ENCODE data around the gene STAM2. TPM values are rescaled to one million over a fixed set of nuclear protein-coding genes. Genes with fewer than 3 reads are reported as not detected.
"Not testable (repeated sequence)": the region's sequence is repeated elsewhere in the genome, so short reads cannot be mapped to it uniquely, and the experiment has no call there.

STAM2 gene
- total RNA-seq, 1 experiment from 2014 or later: 16.0 TPM

DNA sequence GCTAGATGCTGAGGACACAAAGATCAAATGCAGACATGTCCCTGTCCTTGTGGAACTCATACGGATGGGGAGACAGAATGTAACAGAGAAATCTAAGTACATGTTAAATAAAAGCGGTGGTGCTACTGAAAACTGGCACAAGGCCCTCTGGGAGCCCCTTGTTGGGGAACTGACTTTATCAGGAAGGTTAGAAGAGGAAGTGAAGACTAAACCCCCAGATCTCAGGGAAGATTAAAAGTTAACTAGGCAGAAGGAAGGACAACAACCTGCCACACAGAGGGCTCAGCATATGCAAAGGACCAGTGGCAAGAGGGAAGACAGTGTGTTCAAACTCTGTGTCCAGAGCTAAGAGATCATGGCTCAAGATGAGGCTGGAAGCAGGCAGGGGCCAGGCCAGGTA, 81.5 kb downstream of the STAM2 start:
- ChIA-PET POLR2A (ENCODE audit: unreplicated experiment) (no interaction called here), CTCF (no interaction called here)
- H3K4me3 ChIP-seq: no peak overlapping the region
- H3K36me3 ChIP-seq (ENCODE audit: low read depth): no peaks in the 10 kb centered on the region
- intact Hi-C loops (cut with micrococcal nuclease; ENCODE audit: unreplicated experiment): no loop called here
- no peaks in the 10 kb centered on the region; the same call in 1 of the 2 replicates for H3K9me3 ChIP-seq (ENCODE audit: insufficient read depth, low read depth)
- no peaks in the 10 kb centered on the region for H3K4me1 ChIP-seq (replicated peaks; ENCODE audit: insufficient read depth)
- peaks cover 48% of the 10 kb centered on the region for H3K27me3 ChIP-seq (ENCODE audit: insufficient read depth, low read depth)
- no peaks in the 10 kb centered on the region for H3K9me2 ChIP-seq (ENCODE audit: insufficient read depth)
- no peak overlapping the region for H3K27ac ChIP-seq
- peaks cover 8% of the 10 kb centered on the region for H3F3A ChIP-seq (ENCODE audit: insufficient read depth, low read depth)
- no peak for TF ChIP-seq EZH2 (IDR thresholded peaks at IDR 0.05; ENCODE audit: low read depth)
- TF ChIP-seq, protein P1, sequence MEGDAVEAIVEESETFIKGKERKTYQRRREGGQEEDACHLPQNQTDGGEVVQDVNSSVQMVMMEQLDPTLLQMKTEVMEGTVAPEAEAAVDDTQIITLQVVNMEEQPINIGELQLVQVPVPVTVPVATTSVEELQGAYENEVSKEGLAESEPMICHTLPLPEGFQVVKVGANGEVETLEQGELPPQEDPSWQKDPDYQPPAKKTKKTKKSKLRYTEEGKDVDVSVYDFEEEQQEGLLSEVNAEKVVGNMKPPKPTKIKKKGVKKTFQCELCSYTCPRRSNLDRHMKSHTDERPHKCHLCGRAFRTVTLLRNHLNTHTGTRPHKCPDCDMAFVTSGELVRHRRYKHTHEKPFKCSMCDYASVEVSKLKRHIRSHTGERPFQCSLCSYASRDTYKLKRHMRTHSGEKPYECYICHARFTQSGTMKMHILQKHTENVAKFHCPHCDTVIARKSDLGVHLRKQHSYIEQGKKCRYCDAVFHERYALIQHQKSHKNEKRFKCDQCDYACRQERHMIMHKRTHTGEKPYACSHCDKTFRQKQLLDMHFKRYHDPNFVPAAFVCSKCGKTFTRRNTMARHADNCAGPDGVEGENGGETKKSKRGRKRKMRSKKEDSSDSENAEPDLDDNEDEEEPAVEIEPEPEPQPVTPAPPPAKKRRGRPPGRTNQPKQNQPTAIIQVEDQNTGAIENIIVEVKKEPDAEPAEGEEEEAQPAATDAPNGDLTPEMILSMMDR (conservative IDR thresholded peaks at IDR 0.05): no peak
- H3K4me2 ChIP-seq: no peak overlapping the region
- H2AFZ ChIP-seq: no peak overlapping the region
- H4K20me1 ChIP-seq (ENCODE audit: insufficient read depth): no peaks in the 10 kb centered on the region; the same call in 1 of the 2 replicates
- no peaks in the 10 kb centered on the region for H3K79me2 ChIP-seq (ENCODE audit: low read depth)
- no TSS peak for BruUV-seq (replicated peaks)
- no peak for DNase-seq

DNA sequence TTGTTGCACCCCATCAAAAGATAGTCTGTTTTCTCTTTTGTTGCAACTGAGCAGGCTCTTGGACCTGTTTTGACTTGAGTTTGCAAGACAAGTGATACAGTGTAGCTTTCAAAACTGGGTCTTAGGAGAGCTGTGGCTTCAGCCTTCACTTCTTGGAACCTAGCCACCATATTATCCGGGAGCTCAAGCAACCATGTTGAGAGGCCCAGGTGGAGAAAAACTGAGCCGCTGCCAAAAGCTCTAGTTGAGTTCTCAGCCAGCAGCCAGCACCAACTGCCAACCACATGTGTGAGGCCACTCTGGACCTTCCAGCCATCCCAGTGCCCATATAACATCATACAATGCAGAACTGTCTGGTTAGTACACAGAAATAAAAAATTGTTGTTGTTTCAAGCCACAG, 82.1 kb downstream of the STAM2 start:
- no peak overlapping the region for H3K4me3 ChIP-seq
- no peak for DNase-seq
- H3K79me2 ChIP-seq (ENCODE audit: low read depth): no peaks in the 10 kb centered on the region
- H3K27ac ChIP-seq: no peak overlapping the region
- H3K9me3 ChIP-seq (ENCODE audit: insufficient read depth, low read depth): no peaks in the 10 kb centered on the region; the same call in 1 of the 2 replicates
- no peak for TF ChIP-seq EZH2 (IDR thresholded peaks at IDR 0.05; ENCODE audit: low read depth)
- TF ChIP-seq, protein P1 (conservative IDR thresholded peaks at IDR 0.05): no peak
- no peaks in the 10 kb centered on the region for H3K4me1 ChIP-seq (replicated peaks; ENCODE audit: insufficient read depth)
- no peaks in the 10 kb centered on the region; the same call in 1 of the 2 replicates for H4K20me1 ChIP-seq (ENCODE audit: insufficient read depth)
- ChIA-PET CTCF (no interaction called here), POLR2A (ENCODE audit: unreplicated experiment) (no interaction called here)
- no TSS peak for BruUV-seq (replicated peaks)
- H3K36me3 ChIP-seq (ENCODE audit: low read depth): no peaks in the 10 kb centered on the region
- peaks cover 43% of the 10 kb centered on the region for H3K27me3 ChIP-seq (ENCODE audit: insufficient read depth, low read depth)
- no peaks in the 10 kb centered on the region for H3K9me2 ChIP-seq (ENCODE audit: insufficient read depth)
- intact Hi-C loops (cut with micrococcal nuclease; ENCODE audit: unreplicated experiment): no loop called here
- H2AFZ ChIP-seq: no peak overlapping the region
- no peak overlapping the region for H3K4me2 ChIP-seq
- H3F3A ChIP-seq (ENCODE audit: insufficient read depth, low read depth): peaks cover 8% of the 10 kb centered on the region

- ChIA-PET CTCF (no interaction called here), POLR2A (ENCODE audit: unreplicated experiment) (no interaction called here)
- no peak overlapping the region for H3K4me3 ChIP-seq
- H3K9me3 ChIP-seq (ENCODE audit: insufficient read depth, low read depth): no peaks in the 10 kb centered on the region; the same call in 1 of the 2 replicates
- no peak overlapping the region for H2AFZ ChIP-seq
- no peak for TF ChIP-seq EZH2 (IDR thresholded peaks at IDR 0.05; ENCODE audit: low read depth)
- TF ChIP-seq, protein P1 (conservative IDR thresholded peaks at IDR 0.05): no peak
- H3K27ac ChIP-seq: no peak overlapping the region
- no peaks in the 10 kb centered on the region; the same call in 1 of the 2 replicates for H4K20me1 ChIP-seq (ENCODE audit: insufficient read depth)
- H3K4me1 ChIP-seq (replicated peaks; ENCODE audit: insufficient read depth): no peaks in the 10 kb centered on the region
- no peak for DNase-seq
- H3K27me3 ChIP-seq (ENCODE audit: insufficient read depth, low read depth): peaks cover 31% of the 10 kb centered on the region
- no peak overlapping the region for H3K4me2 ChIP-seq
- no TSS peak for BruUV-seq (replicated peaks)
- H3K79me2 ChIP-seq (ENCODE audit: low read depth): no peaks in the 10 kb centered on the region
- no peaks in the 10 kb centered on the region for H3K36me3 ChIP-seq (ENCODE audit: low read depth)
- peaks cover 6% of the 10 kb centered on the region; the same call in 1 of the 2 replicates for H3F3A ChIP-seq (ENCODE audit: insufficient read depth, low read depth)
- intact Hi-C loops (cut with micrococcal nuclease; ENCODE audit: unreplicated experiment): no loop called here
- no peaks in the 10 kb centered on the region for H3K9me2 ChIP-seq (ENCODE audit: insufficient read depth)
Measured at GRCh38 chr2:152092095-152092494, 83.5 kb downstream of the STAM2 start.

DNA sequence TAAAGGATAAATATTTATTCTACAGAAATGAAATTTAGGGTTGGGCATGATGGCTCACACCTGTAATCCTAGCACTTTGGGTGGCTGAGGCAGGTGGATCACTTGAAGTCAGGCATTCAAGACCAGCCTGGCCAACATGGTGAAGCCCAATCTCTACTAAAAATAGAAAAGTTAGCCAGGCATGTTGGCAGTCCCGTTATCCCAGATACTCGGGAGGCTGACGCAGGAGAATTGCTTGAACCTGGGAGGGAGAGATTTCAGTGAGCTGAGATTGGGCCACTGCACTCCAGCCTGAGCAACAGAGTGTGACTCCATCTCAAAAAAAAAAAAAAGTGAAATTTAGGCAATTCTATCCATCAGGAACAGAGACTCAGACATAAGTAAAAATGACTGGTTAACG, 84.8 kb downstream of the STAM2 start:
- H4K20me1 ChIP-seq (ENCODE audit: insufficient read depth); H3K4me1 ChIP-seq (replicated peaks; ENCODE audit: insufficient read depth); POLR2A ChIA-PET (ENCODE audit: unreplicated experiment); H2AFZ ChIP-seq; CTCF ChIA-PET; H3K4me2 ChIP-seq; H3K9me3 ChIP-seq (ENCODE audit: insufficient read depth, low read depth); H3K79me2 ChIP-seq (ENCODE audit: low read depth); H3K9me2 ChIP-seq (ENCODE audit: insufficient read depth); H3K36me3 ChIP-seq (ENCODE audit: low read depth); BruUV-seq (replicated peaks); intact Hi-C loops (cut with micrococcal nuclease; ENCODE audit: unreplicated experiment); H3K4me3 ChIP-seq; H3K27ac ChIP-seq; DNase-seq; H3F3A ChIP-seq (ENCODE audit: insufficient read depth, low read depth): not testable (repeated sequence)
- peaks cover 20% of the 10 kb centered on the region for H3K27me3 ChIP-seq (ENCODE audit: insufficient read depth, low read depth)
